Activated B cell treated with CpG ODN at 0.5 μM for 24 hours (primary cell): Measurements from ENCODE around the gene TRDMT1. TPM values are rescaled to one million over a fixed set of nuclear protein-coding genes. Genes with fewer than 3 reads are reported as not detected.

Experiments
- ATAC-seq: fragments of 200-7000 bp; cut with Tn5 transposase; one replicate; pipeline ENCODE4 v1.10.0; 2021; ENCODE audit warnings: low read depth, mild to moderate bottlenecking, moderate library complexity
- CTCF ChIA-PET: fragments of 350-600 bp; sonication (Branson Sonifier 250); formaldehyde crosslinking; loops from one replicate; lab custom pipeline; 2021; ENCODE audit warnings: antibody characterized with exemption; lab: Charles Lee
- POLR2A ChIA-PET: fragments of 350-600 bp; sonication (Branson Sonifier 250); formaldehyde crosslinking; loops from one replicate; lab custom pipeline; 2021; ENCODE audit warnings: antibody characterized with exemption; lab: Charles Lee
- DNase-seq: peaks from one replicate; pipeline ENCODE4 v3.0.0; 2022
- H3K27ac Mint-ChIP-seq: one replicate; pipeline ENCODE4 v1.8.0; 2020; ENCODE audit warnings: mixed read lengths
- H3K27me3 Mint-ChIP-seq: one replicate; pipeline ENCODE4 v1.8.0; 2021; ENCODE audit warnings: mixed read lengths
- H3K36me3 Mint-ChIP-seq: one replicate; pipeline ENCODE4 v1.8.0; 2021; ENCODE audit warnings: low read depth, mixed read lengths
- H3K4me1 Mint-ChIP-seq: one replicate; pipeline ENCODE4 v1.8.0; 2021; ENCODE audit warnings: mixed read lengths
- H3K4me3 Mint-ChIP-seq: one replicate; pipeline ENCODE4 v1.8.0; 2020; ENCODE audit warnings: mild to moderate bottlenecking, mixed read lengths
- H3K9me3 Mint-ChIP-seq: one replicate; pipeline ENCODE4 v1.8.0; 2020; ENCODE audit warnings: mixed read lengths
- intact Hi-C: fragments of 100-400 bp; cut with micrococcal nuclease; formaldehyde crosslinking; loops from one replicate; pipeline ENCODE4 v1.15.1; 2024
- total RNA-seq: library from RNA; stranded (reverse); gene quantifications from 2 replicates; pipeline ENCODE4 v1.2.3, GENCODE V29; 2022
- TF ChIP-seq, protein P1 (sequence below): fragments of 200-600 bp; IDR thresholded peaks from one replicate; pipeline ENCODE4 v1.8.0; 2022; ENCODE audit warnings: antibody characterized with exemption, mild to moderate bottlenecking

The TRDMT1 gene
- total RNA-seq, 1 donor from 2014 or later, result 19.9 TPM

DNA sequence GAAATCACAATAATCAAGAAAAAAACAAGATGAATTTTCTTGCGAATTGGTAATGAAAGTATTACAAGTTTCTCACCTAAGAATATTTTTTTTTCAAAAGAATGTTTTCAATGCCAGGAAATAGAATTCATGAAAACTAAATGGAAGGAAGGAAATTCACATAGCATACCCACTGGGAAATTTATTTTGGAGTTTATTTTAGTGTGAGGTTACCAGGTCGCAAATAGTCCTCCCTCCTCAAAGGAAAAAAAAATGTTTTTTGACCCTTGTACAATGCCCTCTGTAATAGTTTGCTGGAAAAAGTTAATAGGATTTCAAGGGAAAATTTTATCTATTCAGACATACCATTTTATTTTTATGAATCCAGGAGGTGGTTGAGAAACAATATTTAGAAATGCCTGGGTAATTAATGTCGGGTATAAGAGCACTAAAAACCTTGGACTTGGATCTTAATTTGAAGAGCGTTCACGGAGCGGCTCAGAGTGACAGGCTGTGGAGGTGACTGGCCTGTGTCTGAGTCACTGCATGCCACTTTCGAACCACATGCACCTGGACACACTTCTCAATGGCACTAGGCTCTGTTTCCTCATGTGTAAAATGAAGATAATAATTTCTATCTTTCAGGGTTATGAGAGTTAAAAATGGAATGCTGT lies 100.1 kb downstream of the TRDMT1 start:
- H3K36me3 Mint-ChIP-seq, result peaks cover 11% of the 10 kb centered on the region
- TF ChIP-seq, protein P1, sequence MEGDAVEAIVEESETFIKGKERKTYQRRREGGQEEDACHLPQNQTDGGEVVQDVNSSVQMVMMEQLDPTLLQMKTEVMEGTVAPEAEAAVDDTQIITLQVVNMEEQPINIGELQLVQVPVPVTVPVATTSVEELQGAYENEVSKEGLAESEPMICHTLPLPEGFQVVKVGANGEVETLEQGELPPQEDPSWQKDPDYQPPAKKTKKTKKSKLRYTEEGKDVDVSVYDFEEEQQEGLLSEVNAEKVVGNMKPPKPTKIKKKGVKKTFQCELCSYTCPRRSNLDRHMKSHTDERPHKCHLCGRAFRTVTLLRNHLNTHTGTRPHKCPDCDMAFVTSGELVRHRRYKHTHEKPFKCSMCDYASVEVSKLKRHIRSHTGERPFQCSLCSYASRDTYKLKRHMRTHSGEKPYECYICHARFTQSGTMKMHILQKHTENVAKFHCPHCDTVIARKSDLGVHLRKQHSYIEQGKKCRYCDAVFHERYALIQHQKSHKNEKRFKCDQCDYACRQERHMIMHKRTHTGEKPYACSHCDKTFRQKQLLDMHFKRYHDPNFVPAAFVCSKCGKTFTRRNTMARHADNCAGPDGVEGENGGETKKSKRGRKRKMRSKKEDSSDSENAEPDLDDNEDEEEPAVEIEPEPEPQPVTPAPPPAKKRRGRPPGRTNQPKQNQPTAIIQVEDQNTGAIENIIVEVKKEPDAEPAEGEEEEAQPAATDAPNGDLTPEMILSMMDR, result no peak
- H3K9me3 Mint-ChIP-seq, result no peaks in the 10 kb centered on the region
- intact Hi-C loops, result no loop called here
- ChIA-PET POLR2A (no interaction called here), CTCF (no interaction called here)
- H3K4me1 Mint-ChIP-seq, result no peaks in the 10 kb centered on the region
- no peak for DNase-seq
- no peak for ATAC-seq
- no peak overlapping the region for H3K4me3 Mint-ChIP-seq
- H3K27me3 Mint-ChIP-seq, result no peaks in the 10 kb centered on the region
- no peak overlapping the region for H3K27ac Mint-ChIP-seq

DNA sequence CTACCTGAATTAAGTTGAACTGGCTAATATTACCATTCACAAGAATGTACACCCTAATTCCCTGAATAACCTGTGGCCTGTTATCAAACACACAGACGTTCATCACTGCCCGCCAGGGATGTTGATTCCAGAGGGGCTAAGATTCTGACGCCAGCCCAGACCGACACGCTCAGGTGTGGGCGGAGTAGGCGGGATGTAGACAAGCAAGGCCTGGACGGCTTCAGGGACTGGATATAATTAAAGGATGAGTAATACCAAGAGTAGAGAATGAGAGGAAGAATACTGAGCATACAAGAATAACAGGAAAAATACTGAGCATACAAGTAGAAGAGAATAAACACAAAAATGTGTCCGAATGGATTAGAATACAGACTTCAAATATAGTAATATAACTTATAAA lies 100.9 kb downstream of the TRDMT1 start:
- POLR2A ChIA-PET, result no interaction called here
- Mint-ChIP-seq H3K36me3 (peaks cover 11% of the 10 kb centered on the region), H3K4me3 (no peak overlapping the region), H3K9me3 (no peaks in the 10 kb centered on the region), H3K27ac (no peak overlapping the region), H3K4me1 (no peaks in the 10 kb centered on the region), H3K27me3 (no peaks in the 10 kb centered on the region)
- ATAC-seq (no peak), DNase-seq (no peak)
- CTCF ChIA-PET, result no interaction called here
- TF ChIP-seq, protein P1, result no peak
- intact Hi-C loops, result no loop called here

DNA sequence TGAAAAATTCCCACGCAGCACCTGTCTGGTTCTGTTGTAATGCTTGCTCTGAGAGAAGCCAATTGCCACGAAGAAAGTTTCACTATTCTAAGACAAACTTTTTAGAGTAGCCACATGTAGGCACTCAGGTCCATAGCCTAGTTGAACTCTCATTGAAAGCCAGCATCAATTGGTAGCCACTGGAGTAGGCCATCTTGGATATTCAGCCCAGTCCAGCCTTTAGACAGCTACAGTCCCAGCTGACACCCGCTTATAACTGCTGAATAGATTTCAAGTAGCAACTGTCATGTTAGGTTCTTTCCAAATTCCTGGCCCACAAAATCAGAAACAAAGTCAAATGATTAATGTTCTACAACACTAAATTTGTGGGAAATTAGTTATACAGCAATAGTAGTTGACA lies 103.5 kb downstream of the TRDMT1 start:
- intact Hi-C loops, result no loop called here
- no peak for DNase-seq
- Mint-ChIP-seq H3K9me3 (peaks cover 4% of the 10 kb centered on the region), H3K27ac (no peak overlapping the region), H3K4me3 (no peak overlapping the region), H3K36me3 (peaks cover 4% of the 10 kb centered on the region), H3K27me3 (no peaks in the 10 kb centered on the region), H3K4me1 (no peaks in the 10 kb centered on the region)
- TF ChIP-seq, protein P1, result no peak
- CTCF ChIA-PET, result no interaction called here
- no peak for ATAC-seq
- POLR2A ChIA-PET, result no interaction called here

Other genes with a start within 250 kb of the TRDMT1 start
- 2.5 and 2.8 TPM in 2 replicates for gene CUBN, start 71.9 kb downstream of the TRDMT1 start, total RNA-seq
- gene VIM, start 26.6 kb upstream of the TRDMT1 start, total RNA-seq, result 796 and 798 TPM in 2 replicates